SK-N-MC (cell line): ENCODE measurements around the gene NEK11.

ENCODE experiments used
- EZH2 ChIP-seq: fragments of 200-600 bp; sonication (generic); IDR thresholded peaks from one replicate; pipeline ENCODE4 v1.6.1; 2017; ENCODE audit warnings: antibody characterized with exemption
- FOXP2 ChIP-seq: optimal IDR thresholded peaks from 2 replicates; pipeline ENCODE3; 2011; ENCODE audit warnings: mild to moderate bottlenecking, moderate library complexity; ENCODE audit not compliant: insufficient read depth; ENCODE audit errors: extremely low read length, control extremely low read depth
- POLR2AphosphoS5 ChIP-seq: IDR thresholded peaks from 2 replicates; pipeline ENCODE4 v1.6.1; 2012; ENCODE audit warnings: mild to moderate bottlenecking, low read depth, low read length, borderline replicate concordance

DNA sequence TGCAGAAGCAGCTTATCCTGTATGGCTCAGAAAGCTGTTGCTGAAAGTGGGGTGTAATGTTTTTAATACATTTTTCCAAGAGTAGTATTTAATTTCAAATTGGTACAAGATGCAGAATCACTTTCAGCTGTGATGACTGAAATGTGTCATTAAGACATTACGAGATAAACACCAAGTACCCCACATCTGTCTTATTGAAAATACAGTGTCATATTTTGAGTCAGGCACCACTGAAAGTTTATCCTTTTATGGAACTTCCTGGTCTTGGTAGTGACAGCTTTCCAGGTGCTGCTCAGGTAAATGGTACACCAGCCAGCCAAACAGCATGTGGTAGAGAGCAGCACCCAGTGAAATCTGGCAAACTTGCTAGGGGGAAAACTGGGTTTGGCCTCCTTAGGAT, 17.0 kb upstream of the NEK11 start:
- TF ChIP-seq EZH2 (no peak), POLR2AphosphoS5 (no peak), FOXP2 (no peak)
